OCI-LY1 (cell line): ENCODE data around the gene TATDN2.

Experiments
- CTCF ChIP-seq: fragments of 200-600 bp; sonication (generic), shearing (Covaris generic); IDR thresholded peaks from 2 replicates; pipeline ENCODE4 v1.5.1; 2017; ENCODE audit warnings: mild to moderate bottlenecking, antibody characterized with exemption, low read length, moderate library complexity, mixed read lengths
- EZH2 ChIP-seq: fragments of 200-600 bp; sonication (generic), shearing (Covaris generic); IDR thresholded peaks from 2 replicates; pipeline ENCODE4 v1.8.0; 2017; ENCODE audit warnings: borderline replicate concordance, mixed run types, mild to moderate bottlenecking, antibody characterized with exemption, low read length, moderate library complexity, mixed read lengths

- TF ChIP-seq CTCF (no peak), EZH2 (no peak)
Measured at GRCh38 chr3:10308678-10309077, 60.4 kb downstream of the TATDN2 start.
